GM21825 (cell line): ENCODE data around the gene SLC25A12.

ENCODE experiments used
- ATAC-seq: cut with Tn5 transposase; IDR thresholded peaks from one replicate; pipeline ENCODE4 v1.9.1; 2021; ENCODE audit warnings: mild to moderate bottlenecking, moderate library complexity; ENCODE audit not compliant: unreplicated experiment

SLC25A12 gene

GRCh38 chr2:171889808-171890207, 4.2 kb downstream of the SLC25A12 start:
- ATAC-seq = no peak

GRCh38 chr2:171889333-171889732, 4.7 kb downstream of the SLC25A12 start:
- ATAC-seq = no peak

- no peak for ATAC-seq
Observed at GRCh38 chr2:171883275-171883893, 10.7 kb downstream of the SLC25A12 start.

- ATAC-seq = no peak
Observed at GRCh38 chr2:171882089-171882769, 11.8 kb downstream of the SLC25A12 start.

GRCh38 chr2:171880774-171881173, 13.3 kb downstream of the SLC25A12 start:
- ATAC-seq = no peak

GRCh38 chr2:171879865-171880264, 14.2 kb downstream of the SLC25A12 start:
- ATAC-seq = no peak

- ATAC-seq = no peak
Observed at GRCh38 chr2:171878481-171878993, 15.5 kb downstream of the SLC25A12 start.

GRCh38 chr2:171874963-171875362, 19.1 kb downstream of the SLC25A12 start:
- ATAC-seq = no peak

GRCh38 chr2:171874517-171874916, 19.5 kb downstream of the SLC25A12 start:
- ATAC-seq = no peak

- no peak for ATAC-seq
Observed at GRCh38 chr2:171864357-171864985, 29.6 kb downstream of the SLC25A12 start.

GRCh38 chr2:171862501-171862900, 31.5 kb downstream of the SLC25A12 start:
- ATAC-seq = no peak

- no peak for ATAC-seq
Observed at GRCh38 chr2:171858397-171858958, 35.6 kb downstream of the SLC25A12 start.

GRCh38 chr2:171855401-171855800, 38.6 kb downstream of the SLC25A12 start:
- ATAC-seq = no peak

- ATAC-seq = no peak
Observed at GRCh38 chr2:171852366-171852888, 41.6 kb downstream of the SLC25A12 start.

- ATAC-seq = no peak
Observed at GRCh38 chr2:171847627-171848026, 46.4 kb downstream of the SLC25A12 start.

GRCh38 chr2:171846894-171847293, 47.1 kb downstream of the SLC25A12 start:
- ATAC-seq = no peak

GRCh38 chr2:171841996-171842395, 52.0 kb downstream of the SLC25A12 start:
- ATAC-seq = no peak

- no peak for ATAC-seq
Observed at GRCh38 chr2:171837736-171838135, 56.3 kb downstream of the SLC25A12 start.

- no peak for ATAC-seq
Observed at GRCh38 chr2:171836146-171836910, 57.7 kb downstream of the SLC25A12 start.

GRCh38 chr2:171835386-171835785, 58.7 kb downstream of the SLC25A12 start:
- no peak for ATAC-seq

GRCh38 chr2:171834286-171834685, 59.8 kb downstream of the SLC25A12 start:
- ATAC-seq = no peak
